AG04449 (cell line): ENCODE data around the gene MICU2.
"Not testable (repeated sequence)": the region's sequence is repeated elsewhere in the genome, so short reads cannot be mapped to it uniquely, and the experiment has no call there.

Experiments
- CTCF ChIA-PET: fragments of 350-600 bp; formaldehyde crosslinking; extraction: SDS; loops from one replicate; lab custom pipeline; 2021; ENCODE audit warnings: antibody characterized with exemption; lab: Yijun Ruan, JAX
- POLR2A ChIA-PET: fragments of 400-600, 350-600 bp; formaldehyde crosslinking; extraction: SDS; loops from one replicate; lab custom pipeline; 2020; ENCODE audit warnings: antibody characterized with exemption, inconsistent platforms; lab: Yijun Ruan, JAX
- DNase-seq: peaks from one replicate; pipeline ENCODE4 v3.0.0-alpha.2; 2010; ENCODE audit warnings: low read depth, low spot score
- H3K4me3 ChIP-seq: 2 replicates; pipeline ENCODE4 v1.5.1; 2011; ENCODE audit warnings: low read depth, mild to moderate bottlenecking, control low read depth, low read length
- TF ChIP-seq, protein P1 (sequence below): IDR thresholded peaks from one replicate; pipeline ENCODE4 v1.5.1; 2011; ENCODE audit warnings: mild to moderate bottlenecking, moderate library complexity, low read length, control low read depth, inconsistent platforms; ENCODE audit not compliant: insufficient read depth; ENCODE audit errors: missing control alignments

The MICU2 gene

DNA sequence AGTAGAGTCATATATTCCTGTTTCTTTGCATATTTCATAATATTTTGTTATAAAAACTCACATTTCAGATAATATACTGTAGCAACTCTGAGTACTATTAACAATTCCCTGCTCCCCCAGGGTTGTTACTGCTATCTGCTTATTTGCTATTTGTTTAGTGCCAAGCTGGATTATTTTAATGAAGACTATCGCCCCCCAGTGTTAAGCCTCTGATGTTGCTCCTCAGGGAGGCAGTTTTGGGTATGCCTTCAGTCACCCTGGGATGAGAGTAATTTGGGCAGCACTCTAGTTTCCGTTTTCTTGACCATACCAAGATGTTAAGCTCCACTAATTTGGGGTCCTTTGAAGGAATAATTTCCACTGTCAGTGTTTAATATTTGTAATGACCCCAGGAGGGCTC lies 46.0 kb downstream of the MICU2 start:
- no peak for DNase-seq
- POLR2A ChIA-PET, result no interaction called here
- TF ChIP-seq, protein P1, sequence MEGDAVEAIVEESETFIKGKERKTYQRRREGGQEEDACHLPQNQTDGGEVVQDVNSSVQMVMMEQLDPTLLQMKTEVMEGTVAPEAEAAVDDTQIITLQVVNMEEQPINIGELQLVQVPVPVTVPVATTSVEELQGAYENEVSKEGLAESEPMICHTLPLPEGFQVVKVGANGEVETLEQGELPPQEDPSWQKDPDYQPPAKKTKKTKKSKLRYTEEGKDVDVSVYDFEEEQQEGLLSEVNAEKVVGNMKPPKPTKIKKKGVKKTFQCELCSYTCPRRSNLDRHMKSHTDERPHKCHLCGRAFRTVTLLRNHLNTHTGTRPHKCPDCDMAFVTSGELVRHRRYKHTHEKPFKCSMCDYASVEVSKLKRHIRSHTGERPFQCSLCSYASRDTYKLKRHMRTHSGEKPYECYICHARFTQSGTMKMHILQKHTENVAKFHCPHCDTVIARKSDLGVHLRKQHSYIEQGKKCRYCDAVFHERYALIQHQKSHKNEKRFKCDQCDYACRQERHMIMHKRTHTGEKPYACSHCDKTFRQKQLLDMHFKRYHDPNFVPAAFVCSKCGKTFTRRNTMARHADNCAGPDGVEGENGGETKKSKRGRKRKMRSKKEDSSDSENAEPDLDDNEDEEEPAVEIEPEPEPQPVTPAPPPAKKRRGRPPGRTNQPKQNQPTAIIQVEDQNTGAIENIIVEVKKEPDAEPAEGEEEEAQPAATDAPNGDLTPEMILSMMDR, result peak; percentile 18
- no peak overlapping the region for H3K4me3 ChIP-seq
- CTCF ChIA-PET, result interaction anchor here (0.6 to 1.7 kb wide), 6 partner anchors 9 to 64 kb away, joined by 3 to 8 read pairs (median 4); no protein-coding TSS in a partner anchor

DNA sequence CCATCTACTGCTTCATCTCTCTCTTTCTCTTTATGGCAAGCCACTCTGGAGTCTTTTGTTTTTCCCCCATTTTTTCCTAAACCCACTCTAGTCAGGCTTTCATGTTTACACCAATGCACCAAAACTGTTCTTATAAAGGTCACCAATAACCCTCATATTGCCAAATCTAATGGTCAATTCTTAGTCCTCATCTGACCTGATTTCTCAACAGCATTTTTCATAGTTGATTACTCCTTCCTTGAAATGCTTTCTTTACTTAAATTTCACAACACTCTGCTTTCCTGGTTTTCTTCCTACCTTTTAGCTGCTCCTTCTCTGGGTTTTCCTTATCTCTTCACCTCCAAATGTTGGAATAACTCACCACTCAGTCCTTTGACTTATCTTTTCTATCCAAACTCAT lies 47.9 kb downstream of the MICU2 start:
- TF ChIP-seq, protein P1, result no peak
- H3K4me3 ChIP-seq, result no peak overlapping the region
- CTCF ChIA-PET, result no interaction called here
- POLR2A ChIA-PET, result no interaction called here
- no peak for DNase-seq

DNA sequence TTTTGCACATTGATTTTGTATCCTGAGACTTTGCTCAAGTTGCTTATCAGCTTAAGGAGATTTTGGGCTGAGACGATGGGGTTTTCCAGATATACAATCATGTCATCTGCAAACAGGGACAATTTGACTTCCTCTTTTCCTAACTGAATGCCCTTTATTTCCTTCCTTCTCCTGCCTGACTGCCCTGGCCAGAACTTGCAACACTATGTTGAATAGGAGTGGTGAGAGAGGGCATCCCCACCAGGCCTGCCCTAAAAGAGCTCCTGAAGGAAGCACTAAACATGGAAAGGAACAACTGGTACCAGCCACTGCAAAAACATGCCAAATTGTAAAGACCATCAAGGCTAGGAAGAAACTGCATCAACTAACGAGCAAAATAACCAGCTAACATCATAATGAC lies 50.7 kb downstream of the MICU2 start:
- H3K4me3 ChIP-seq, POLR2A ChIA-PET, CTCF ChIA-PET, DNase-seq: not testable (repeated sequence)

DNA sequence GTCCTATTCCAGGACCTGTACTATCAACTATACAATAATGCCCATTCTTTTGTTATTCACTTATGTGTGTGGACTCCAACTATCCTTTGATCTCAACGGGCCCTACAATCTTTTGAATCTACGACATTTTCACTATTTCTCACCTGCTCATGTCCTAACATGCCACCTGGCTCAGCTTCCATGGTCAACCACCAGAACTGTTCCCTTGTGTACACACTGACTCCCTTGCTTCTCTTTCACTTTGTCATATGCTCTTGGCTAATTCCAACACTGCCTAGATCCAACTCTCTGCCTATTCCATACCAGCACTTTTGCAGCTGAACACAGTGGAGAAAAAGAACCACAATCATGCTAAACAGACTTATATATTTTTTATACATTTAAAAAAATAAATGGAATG lies 53.1 kb downstream of the MICU2 start:
- H3K4me3 ChIP-seq, result no peak overlapping the region
- TF ChIP-seq, protein P1, result no peak
- CTCF ChIA-PET, result interaction anchor here (1.3 to 1.4 kb wide), 3 partner anchors 11 to 17 kb away, joined by 3 to 7 read pairs (median 4); no protein-coding TSS in a partner anchor
- DNase-seq, result no peak
- POLR2A ChIA-PET, result no interaction called here

DNA sequence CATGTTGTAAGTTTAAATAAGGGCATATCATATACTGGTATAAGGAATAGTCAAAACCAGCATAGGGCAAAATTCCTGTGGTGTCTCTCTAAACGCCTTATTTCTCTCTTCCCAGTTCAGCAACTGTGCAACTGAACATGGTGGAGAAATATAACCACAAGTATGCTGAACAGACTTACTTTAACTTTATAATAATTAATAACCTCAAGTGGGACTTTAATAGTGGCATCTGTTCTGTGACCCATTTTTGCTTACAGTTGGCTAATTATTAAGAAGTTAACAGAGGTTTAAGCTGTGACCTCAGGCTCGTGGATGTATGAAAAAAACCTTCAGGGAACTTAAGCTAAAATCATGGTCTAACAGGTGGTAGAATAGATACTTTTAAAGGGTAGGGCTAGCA lies 54.3 kb downstream of the MICU2 start:
- TF ChIP-seq, protein P1, result no peak
- H3K4me3 ChIP-seq, result no peak overlapping the region
- no peak for DNase-seq
- CTCF ChIA-PET, result interaction anchor here (1.3 to 1.4 kb wide), 5 partner anchors 9 to 18 kb away, joined by 3 to 8 read pairs (median 5); no protein-coding TSS in a partner anchor
- POLR2A ChIA-PET, result no interaction called here

DNA sequence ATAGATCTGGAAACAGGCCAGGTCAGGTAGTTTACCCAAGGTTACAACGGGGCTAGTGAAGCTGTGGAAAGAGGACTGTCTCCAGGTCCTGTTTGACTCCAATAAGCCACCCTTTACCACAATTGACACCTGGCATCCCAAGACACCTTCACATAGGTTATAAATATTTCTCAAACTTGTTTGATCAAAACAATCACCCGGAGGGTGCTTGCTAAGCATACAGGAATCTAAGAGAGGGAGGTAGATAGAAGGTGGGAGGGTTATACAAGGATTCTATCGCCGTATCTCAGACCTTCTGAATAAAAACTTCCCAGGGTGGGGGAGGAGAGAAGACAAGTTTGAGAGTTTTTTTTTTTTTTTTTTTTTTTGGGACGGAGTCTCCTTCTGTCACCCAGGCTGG lies 55.4 kb downstream of the MICU2 start:
- CTCF ChIA-PET, result no interaction called here
- DNase-seq, result no peak
- TF ChIP-seq, protein P1, result no peak
- no peak overlapping the region for H3K4me3 ChIP-seq
- POLR2A ChIA-PET, result no interaction called here

DNA sequence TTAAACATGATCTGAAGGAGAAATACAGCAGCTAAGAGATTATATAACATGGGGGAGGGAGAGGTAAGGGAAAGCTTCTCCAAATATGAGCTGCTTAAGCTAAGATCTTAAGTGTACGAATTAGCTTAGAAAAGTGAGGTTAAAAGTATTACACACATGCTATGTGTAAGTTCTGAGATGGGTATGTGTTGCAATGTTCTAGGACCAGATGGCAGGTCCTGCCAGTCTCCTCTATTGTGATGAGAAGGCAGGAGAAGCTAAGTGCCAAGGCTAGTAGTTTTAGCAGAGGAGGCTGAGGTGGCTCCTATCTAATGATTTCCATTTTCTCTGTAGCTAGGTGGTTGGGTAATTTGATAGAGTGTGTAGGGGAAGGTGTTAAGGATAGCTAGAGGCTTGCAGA lies 57.6 kb downstream of the MICU2 start:
- TF ChIP-seq, protein P1, result no peak
- CTCF ChIA-PET, result interaction anchor here (0.8 to 1.0 kb wide), 2 partner anchors 11 to 91 kb away, joined by 3 to 5 read pairs; no protein-coding TSS in a partner anchor
- POLR2A ChIA-PET, result no interaction called here
- DNase-seq, result no peak
- no peak overlapping the region for H3K4me3 ChIP-seq
